Tibial artery (tissue), 4 donors: ENCODE measurements around the gene DIDO1.

Experiments
- DNase-seq, 2 donors: peaks; one replicate each; pipeline ENCODE4 v3.0.0-alpha.2; 2019
- H3K27ac ChIP-seq, 2 donors: fragments of 200-600 bp; sonication (generic) in 1 of 2; 1 replicate in 1 of 2; 2 replicates in 1 of 2; pipeline ENCODE4 v1.5.1; 2018 to 2019; ENCODE audit warnings: mild to moderate bottlenecking in 1 of 2
- H3K27me3 ChIP-seq, 2 donors: fragments of 200-600 bp; sonication (generic) in 1 of 2; one replicate each; pipeline versions ENCODE4 v1.5.1 to v1.6.0; 2016 to 2019
- H3K36me3 ChIP-seq, 3 donors: fragments of 200-600 bp; sonication (generic) in 2 of 3; one replicate each; pipeline ENCODE4 v1.5.1; 2016 to 2019; ENCODE audit warnings: mild to moderate bottlenecking in 2 of 3
- H3K4me1 ChIP-seq, 4 donors: fragments of 200-600 bp; sonication (generic) in 2 of 4; 1 replicate in 3 of 4; 2 replicates in 1 of 4; pipeline ENCODE4 v1.5.1; 2016 to 2019
- H3K4me3 ChIP-seq, 2 donors: fragments of 200-600 bp; sonication (generic) in 1 of 2; 1 replicate in 1 of 2; 2 replicates in 1 of 2; pipeline ENCODE4 v1.5.1; 2018 to 2019; ENCODE audit warnings: mild to moderate bottlenecking in 2 of 2
- H3K9me3 ChIP-seq, 3 donors: fragments of 200-600 bp; sonication (generic) in 1 of 3; one replicate each; pipeline ENCODE4 v1.5.1; 2016 to 2019
- intact Hi-C: fragments of 100-400 bp; cut with DNase I; formaldehyde crosslinking; loops from one replicate; pipeline ENCODE4 v1.15.0; 2023; ENCODE audit warnings: low total_unique reads
- TF ChIP-seq, protein P1 (sequence below), 2 experiments: fragments of 200-600 bp in 1 of 2; fragments of 450-650 bp in 1 of 2; IDR thresholded peaks; one replicate each; pipeline ENCODE4 v1.5.1; 2017 to 2019; ENCODE audit warnings: antibody characterized with exemption in 2 of 2, mild to moderate bottlenecking in 1 of 2, moderate library complexity in 1 of 2

DIDO1 gene

DNA sequence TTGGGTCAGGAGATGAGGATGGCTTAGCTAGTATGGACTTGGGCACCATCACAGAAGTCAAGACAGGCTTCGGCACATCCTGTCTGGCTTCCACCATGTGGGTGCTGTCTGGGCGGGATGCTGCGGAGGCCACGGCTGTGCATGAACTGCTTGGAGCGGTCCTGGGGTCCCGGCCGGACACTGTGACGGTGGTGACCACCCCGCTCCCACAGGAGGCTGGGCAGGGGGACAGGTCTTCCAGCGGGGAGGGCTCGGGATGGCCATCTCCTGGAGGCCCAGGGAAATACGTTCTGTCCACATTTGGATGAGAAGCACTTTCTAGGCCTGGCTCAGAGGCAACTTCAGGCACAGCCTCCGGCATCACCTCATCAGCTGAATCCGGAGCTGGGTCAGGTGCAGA is 32.6 kb downstream of the DIDO1 start:
- peaks cover 0 to 15% (median 2%) of the 10 kb centered on the region in 4 donors for H3K4me1 ChIP-seq
- intact Hi-C loops, result no loop called here
- TF ChIP-seq, protein P1, sequence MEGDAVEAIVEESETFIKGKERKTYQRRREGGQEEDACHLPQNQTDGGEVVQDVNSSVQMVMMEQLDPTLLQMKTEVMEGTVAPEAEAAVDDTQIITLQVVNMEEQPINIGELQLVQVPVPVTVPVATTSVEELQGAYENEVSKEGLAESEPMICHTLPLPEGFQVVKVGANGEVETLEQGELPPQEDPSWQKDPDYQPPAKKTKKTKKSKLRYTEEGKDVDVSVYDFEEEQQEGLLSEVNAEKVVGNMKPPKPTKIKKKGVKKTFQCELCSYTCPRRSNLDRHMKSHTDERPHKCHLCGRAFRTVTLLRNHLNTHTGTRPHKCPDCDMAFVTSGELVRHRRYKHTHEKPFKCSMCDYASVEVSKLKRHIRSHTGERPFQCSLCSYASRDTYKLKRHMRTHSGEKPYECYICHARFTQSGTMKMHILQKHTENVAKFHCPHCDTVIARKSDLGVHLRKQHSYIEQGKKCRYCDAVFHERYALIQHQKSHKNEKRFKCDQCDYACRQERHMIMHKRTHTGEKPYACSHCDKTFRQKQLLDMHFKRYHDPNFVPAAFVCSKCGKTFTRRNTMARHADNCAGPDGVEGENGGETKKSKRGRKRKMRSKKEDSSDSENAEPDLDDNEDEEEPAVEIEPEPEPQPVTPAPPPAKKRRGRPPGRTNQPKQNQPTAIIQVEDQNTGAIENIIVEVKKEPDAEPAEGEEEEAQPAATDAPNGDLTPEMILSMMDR (IDR thresholded peaks at IDR 0.05), result no peak
- H3K27ac ChIP-seq, result no peak overlapping the region
- DNase-seq, result no peak
- no peaks in the 10 kb centered on the region for H3K9me3 ChIP-seq
- peaks cover 76 to 83% (median 80%) of the 10 kb centered on the region in 3 donors for H3K36me3 ChIP-seq
- H3K4me3 ChIP-seq, result no peak overlapping the region
- H3K27me3 ChIP-seq, result no peaks in the 10 kb centered on the region

DNA sequence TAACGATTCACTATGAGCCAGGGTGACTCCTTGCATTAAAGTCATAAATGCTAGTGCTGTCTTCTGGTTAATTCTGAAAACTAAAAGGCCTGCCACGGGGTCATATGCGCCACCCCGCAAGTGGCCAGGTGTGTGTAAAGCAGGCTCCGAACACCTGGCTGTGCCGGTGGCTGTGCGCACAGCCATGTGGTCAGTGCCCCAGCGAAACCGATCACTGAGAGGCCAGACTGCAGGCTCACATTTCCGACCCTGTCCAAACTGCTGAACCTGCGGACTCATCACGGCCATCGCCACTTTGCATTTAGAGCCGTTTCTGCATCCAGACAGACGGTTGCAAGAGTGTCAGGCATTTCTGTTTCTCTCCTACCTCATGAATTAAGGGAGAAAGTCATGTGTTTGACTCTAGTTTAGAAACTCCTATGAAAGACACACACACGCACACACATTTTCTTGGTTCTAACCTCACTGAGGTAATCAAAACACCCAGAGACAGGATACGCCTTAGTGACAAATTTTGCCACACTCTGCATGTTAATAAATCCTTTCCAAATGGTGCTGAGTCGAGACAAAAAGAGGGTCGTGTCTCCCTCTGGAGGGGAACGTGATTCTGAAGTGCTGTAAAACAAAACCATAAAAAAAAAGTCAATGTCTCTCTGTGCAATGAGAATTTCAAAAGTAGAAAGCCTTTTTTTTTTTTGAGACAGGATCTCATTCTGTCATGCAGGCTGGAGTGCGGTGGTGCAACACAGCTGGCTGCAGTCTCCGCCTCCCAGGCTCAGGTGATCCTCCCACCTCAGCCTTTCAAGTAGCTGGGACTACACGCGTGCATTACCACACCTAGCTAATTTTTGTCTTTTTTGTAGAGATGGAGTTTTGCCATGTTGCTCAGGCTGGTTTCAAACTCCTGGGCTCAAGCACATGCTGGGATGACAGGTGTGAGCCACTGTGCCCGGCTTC is 33.7 kb downstream of the DIDO1 start:
- Histone ChIP-seq H3K4me3 (no peak overlapping the region), H3K27me3 (no peaks in the 10 kb centered on the region), H3K4me1 (peaks cover 0 to 7% (median 0%) of the 10 kb centered on the region in 4 donors), H3K27ac (no peak overlapping the region), H3K9me3 (no peaks in the 10 kb centered on the region), H3K36me3 (peaks cover 81 to 93% (median 91%) of the 10 kb centered on the region in 3 donors)
- no peak for DNase-seq
- intact Hi-C loops, result no loop called here
- TF ChIP-seq, protein P1 (IDR thresholded peaks at IDR 0.05), result no peak

DNA sequence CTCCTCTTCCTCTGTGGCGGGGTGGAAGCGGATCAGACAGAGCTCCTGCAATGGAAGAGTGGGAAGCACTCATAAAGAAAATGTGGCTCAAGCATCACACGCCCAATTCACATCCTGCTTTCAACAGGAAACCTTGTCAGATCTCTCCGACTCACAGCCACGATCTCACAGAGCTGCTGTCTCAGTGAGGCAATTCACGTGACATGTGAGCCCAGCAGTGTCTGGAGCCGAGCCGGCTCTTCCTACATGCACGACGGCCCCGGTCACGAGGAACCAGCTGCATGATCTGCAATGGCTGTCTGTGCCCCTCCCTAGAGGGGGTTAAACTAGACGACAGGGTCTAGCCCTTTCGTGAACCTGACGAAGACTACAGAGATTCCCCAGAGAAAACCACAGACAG is 35.2 kb downstream of the DIDO1 start:
- no peaks in the 10 kb centered on the region for H3K27me3 ChIP-seq
- H3K36me3 ChIP-seq, result peaks cover 74 to 100% (median 92%) of the 10 kb centered on the region in 3 donors
- no peaks in the 10 kb centered on the region for H3K9me3 ChIP-seq
- H3K4me1 ChIP-seq, result peaks cover 0 to 6% (median 0%) of the 10 kb centered on the region in 4 donors
- no peak overlapping the region for H3K27ac ChIP-seq
- TF ChIP-seq, protein P1 (IDR thresholded peaks at IDR 0.05), result no peak
- intact Hi-C loops, result no loop called here
- H3K4me3 ChIP-seq, result no peak overlapping the region
- no peak for DNase-seq

DNA sequence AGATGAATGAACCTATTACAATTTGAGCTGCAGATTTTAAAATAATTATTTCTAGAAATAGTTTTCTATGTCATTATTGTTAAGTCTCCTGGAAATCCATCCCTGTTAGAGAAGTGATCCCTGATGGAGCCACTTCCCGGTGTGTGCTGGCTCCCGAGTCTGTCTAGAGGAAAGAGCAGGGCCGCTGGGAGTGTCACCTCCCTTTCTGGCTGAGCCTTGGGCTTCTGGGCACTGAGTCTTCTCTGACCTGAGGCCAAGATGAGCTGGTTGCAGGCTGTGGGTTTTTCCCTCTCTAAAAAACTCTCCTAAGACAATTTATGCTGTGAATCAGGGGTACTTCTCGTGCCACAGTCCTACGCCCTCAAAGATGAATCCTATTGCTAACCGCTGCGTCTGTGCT is 35.9 kb downstream of the DIDO1 start:
- peaks cover 67 to 100% (median 86%) of the 10 kb centered on the region in 3 donors for H3K36me3 ChIP-seq
- intact Hi-C loops, result no loop called here
- H3K4me1 ChIP-seq, result peaks cover 0 to 6% (median 0%) of the 10 kb centered on the region in 4 donors
- H3K9me3 ChIP-seq, result no peaks in the 10 kb centered on the region
- H3K27ac ChIP-seq, result no peak overlapping the region
- no peak overlapping the region for H3K4me3 ChIP-seq
- TF ChIP-seq, protein P1 (IDR thresholded peaks at IDR 0.05), result no peak
- H3K27me3 ChIP-seq, result no peaks in the 10 kb centered on the region
- DNase-seq, result no peak

DNA sequence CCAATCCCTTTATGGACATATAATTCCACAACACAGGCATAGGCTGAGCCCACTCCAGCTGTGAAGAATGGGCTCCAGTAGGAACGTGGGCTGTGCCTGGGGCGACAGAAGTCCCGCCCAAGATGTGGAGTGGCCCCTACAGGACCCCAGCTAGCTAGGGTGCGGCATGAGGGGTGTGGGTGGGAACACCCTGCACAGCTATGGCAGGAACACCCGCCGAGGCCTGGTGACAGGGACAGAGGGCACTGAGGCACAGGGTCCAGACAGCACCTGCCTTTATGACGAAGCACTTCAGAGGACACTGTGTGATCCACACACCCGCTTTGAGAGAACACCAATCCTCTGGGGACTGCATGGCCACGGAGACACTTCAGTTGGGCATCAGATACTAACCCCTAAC is 36.4 kb downstream of the DIDO1 start:
- peaks cover 66 to 95% (median 80%) of the 10 kb centered on the region in 3 donors for H3K36me3 ChIP-seq
- peaks cover 0 to 6% (median 0%) of the 10 kb centered on the region in 4 donors for H3K4me1 ChIP-seq
- TF ChIP-seq, protein P1 (IDR thresholded peaks at IDR 0.05), result no peak
- no peaks in the 10 kb centered on the region for H3K27me3 ChIP-seq
- DNase-seq, result no peak
- H3K27ac ChIP-seq, result no peak overlapping the region
- H3K4me3 ChIP-seq, result no peak overlapping the region
- no peaks in the 10 kb centered on the region for H3K9me3 ChIP-seq
- intact Hi-C loops, result no loop called here
